Measurements from ENCODE around the gene SMC1B. TPM values are rescaled to one million over a fixed set of nuclear protein-coding genes. Genes with fewer than 3 reads are reported as not detected.
"Not testable (repeated sequence)": the region's sequence is repeated elsewhere in the genome, so short reads cannot be mapped to it uniquely, and the experiment has no call there.

Gene SMC1B
- total and polyA plus RNA-seq, 5 experiments from 2014 or later = 0.16 TPM; not detected in 4

- no peak for ATAC-seq
Observed at GRCh38 chr22:45399712-45400445, 13.5 kb downstream of the SMC1B start.

DNA sequence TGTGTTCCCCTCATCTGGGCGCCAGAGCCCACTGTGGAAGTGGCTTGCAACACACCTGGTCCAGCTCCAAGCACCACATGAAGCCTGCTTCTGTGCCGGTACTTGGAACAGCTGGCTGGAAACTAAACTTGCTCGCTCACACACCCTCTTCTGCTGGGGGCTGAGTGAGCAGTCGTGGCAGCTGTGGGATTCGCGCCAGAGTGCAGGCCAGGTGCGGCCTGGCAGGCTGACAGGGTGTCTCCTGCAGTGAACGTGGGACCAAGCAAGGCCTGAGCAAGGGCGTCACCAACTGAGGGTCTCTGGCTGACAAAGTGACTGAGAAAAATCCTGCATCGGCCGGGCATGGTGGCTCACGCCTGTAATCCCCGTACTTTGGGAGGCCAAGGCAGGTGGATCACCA, 15.2 kb downstream of the SMC1B start:
- H3K9me3 Mint-ChIP-seq = peaks cover 0 to 3% (median 0%) of the 10 kb centered on the region in 9 donors
- no peaks in the 10 kb centered on the region for H3K4me1 Mint-ChIP-seq
- no peak overlapping the region for H3K27ac Mint-ChIP-seq
- ATAC-seq (no peak), DNase-seq (no peak)
- POLR2A ChIA-PET = no interaction called here
- H3K4me3 Mint-ChIP-seq = no peak overlapping the region
- no peaks in the 10 kb centered on the region for H3K36me3 Mint-ChIP-seq
- H3K27me3 Mint-ChIP-seq = peaks cover 0 to 4% (median 0%) of the 10 kb centered on the region in 5 donors

More at GRCh38 chr22:45399712-45400445, 13.5 kb downstream of the SMC1B start:
- H3K4me1 Mint-ChIP-seq = no peaks in the 10 kb centered on the region
- POLR2A ChIA-PET = no interaction called here
- H3K27me3 Mint-ChIP-seq = peaks cover 0 to 5% (median 0%) of the 10 kb centered on the region in 5 donors
- H3K27ac Mint-ChIP-seq = peak overlapping the region in 1 of 10 donors; percentile 8
- no peaks in the 10 kb centered on the region for H3K36me3 Mint-ChIP-seq
- DNase-seq = no peak
- no peak overlapping the region for H3K4me3 Mint-ChIP-seq
- H3K9me3 Mint-ChIP-seq = peaks cover 0 to 3% (median 0%) of the 10 kb centered on the region in 9 donors

DNA sequence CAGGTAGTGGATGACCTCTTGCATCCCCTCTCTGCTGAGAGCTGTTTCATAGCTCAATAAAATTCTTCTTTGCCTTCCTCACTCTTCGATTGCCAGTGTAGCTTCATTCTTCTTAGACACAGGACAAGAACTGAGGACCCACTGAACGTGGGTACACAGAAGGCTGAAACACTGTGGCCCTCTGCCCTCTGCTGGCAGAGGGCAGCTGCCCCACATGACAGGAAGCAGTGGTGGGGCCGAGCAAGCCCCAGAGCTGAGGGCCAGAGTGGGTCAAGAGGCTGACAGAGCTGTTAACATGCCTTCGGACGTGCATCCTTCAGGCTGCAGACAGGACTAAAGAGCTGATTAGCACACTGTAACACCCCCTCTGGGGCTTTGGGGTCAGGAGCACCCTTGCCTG, 15.6 kb downstream of the SMC1B start:
- ATAC-seq = no peak
- H3K4me3 Mint-ChIP-seq = no peak overlapping the region
- H3K27ac Mint-ChIP-seq = no peak overlapping the region
- peaks cover 0 to 4% (median 0%) of the 10 kb centered on the region in 5 donors for H3K27me3 Mint-ChIP-seq
- no peaks in the 10 kb centered on the region for H3K36me3 Mint-ChIP-seq
- peaks cover 0 to 3% (median 0%) of the 10 kb centered on the region in 9 donors for H3K9me3 Mint-ChIP-seq
- no peaks in the 10 kb centered on the region for H3K4me1 Mint-ChIP-seq
- POLR2A ChIA-PET = no interaction called here
- peak in 1 of 10 donors; percentile 6 for DNase-seq

GRCh38 chr22:45389546-45389945, 23.9 kb downstream of the SMC1B start:
- no peaks in the 10 kb centered on the region for H3K4me1 Mint-ChIP-seq

DNA sequence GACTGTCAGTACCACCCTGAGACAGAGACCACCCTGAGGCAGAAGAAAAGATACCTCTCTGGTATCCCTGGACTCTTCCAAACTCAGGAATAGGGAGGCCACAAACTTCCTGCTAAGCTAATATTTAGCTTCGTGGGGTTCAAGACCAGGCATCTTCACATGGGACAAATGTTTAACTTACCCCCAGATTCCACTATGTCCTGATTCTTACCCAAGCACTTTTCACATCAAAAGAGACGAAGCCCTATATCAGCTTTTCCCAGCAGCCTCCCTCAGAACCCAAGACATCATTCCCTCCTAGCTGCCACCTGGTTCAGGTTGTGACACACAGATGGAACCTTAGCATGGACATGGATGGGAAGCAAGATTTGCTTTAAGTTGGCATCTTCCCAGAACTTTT, 32.1 kb downstream of the SMC1B start:
- POLR2A ChIA-PET = no interaction called here
- no peaks in the 10 kb centered on the region for H3K9me3 Mint-ChIP-seq
- peaks cover 0 to 2% (median 0%) of the 10 kb centered on the region in 4 donors for H3K4me1 Mint-ChIP-seq

More at GRCh38 chr22:45389546-45389945, 23.9 kb downstream of the SMC1B start:
- POLR2A ChIA-PET = interaction anchor here (1.0 kb wide), 1 partner anchor 79 kb away, joined by 7 read pairs; no protein-coding TSS in a partner anchor
- no peaks in the 10 kb centered on the region for H3K36me3 Mint-ChIP-seq
- H3K27me3 Mint-ChIP-seq = peaks cover 0 to 5% (median 3%) of the 10 kb centered on the region in 5 donors
- H3K27ac Mint-ChIP-seq = no peak overlapping the region
- ATAC-seq = no peak
- no peaks in the 10 kb centered on the region for H3K9me3 Mint-ChIP-seq
- no peak overlapping the region for H3K4me3 Mint-ChIP-seq
- no peak for DNase-seq

GRCh38 chr22:45376703-45377102, 36.7 kb downstream of the SMC1B start:
- no peak for DNase-seq
- no peak overlapping the region for H3K4me3 Mint-ChIP-seq

More for the DNA sequence above, 32.1 kb downstream of the SMC1B start:
- ATAC-seq (no peak), DNase-seq (no peak)
- Mint-ChIP-seq H3K36me3 (no peaks in the 10 kb centered on the region), H3K27ac (peak overlapping the region in 1 of 10 donors; percentile 29), H3K4me3 (no peak overlapping the region), H3K27me3 (peaks cover 0 to 2% (median 0%) of the 10 kb centered on the region in 5 donors)

GRCh38 chr22:45376009-45376408, 37.4 kb downstream of the SMC1B start:
- Mint-ChIP-seq H3K27me3 (peaks cover 0 to 2% (median 0%) of the 10 kb centered on the region in 5 donors), H3K4me1 (peaks cover 0 to 4% (median 0%) of the 10 kb centered on the region in 4 donors), H3K27ac (no peak overlapping the region), H3K9me3 (no peaks in the 10 kb centered on the region), H3K4me3 (no peak overlapping the region), H3K36me3 (no peaks in the 10 kb centered on the region)
- DNase-seq (no peak), ATAC-seq (no peak)
- POLR2A ChIA-PET = interaction anchor here (0.6 kb wide), 1 partner anchor 32 kb away, joined by 4 read pairs; no protein-coding TSS in a partner anchor

More at GRCh38 chr22:45376703-45377102, 36.7 kb downstream of the SMC1B start:
- no peaks in the 10 kb centered on the region for H3K9me3 Mint-ChIP-seq
- H3K4me1 Mint-ChIP-seq = peaks cover 0 to 4% (median 0%) of the 10 kb centered on the region in 4 donors
- no peak overlapping the region for H3K27ac Mint-ChIP-seq
- POLR2A ChIA-PET = no interaction called here
- no peak for ATAC-seq
- no peaks in the 10 kb centered on the region for H3K36me3 Mint-ChIP-seq
- peaks cover 0 to 2% (median 0%) of the 10 kb centered on the region in 5 donors for H3K27me3 Mint-ChIP-seq

DNA sequence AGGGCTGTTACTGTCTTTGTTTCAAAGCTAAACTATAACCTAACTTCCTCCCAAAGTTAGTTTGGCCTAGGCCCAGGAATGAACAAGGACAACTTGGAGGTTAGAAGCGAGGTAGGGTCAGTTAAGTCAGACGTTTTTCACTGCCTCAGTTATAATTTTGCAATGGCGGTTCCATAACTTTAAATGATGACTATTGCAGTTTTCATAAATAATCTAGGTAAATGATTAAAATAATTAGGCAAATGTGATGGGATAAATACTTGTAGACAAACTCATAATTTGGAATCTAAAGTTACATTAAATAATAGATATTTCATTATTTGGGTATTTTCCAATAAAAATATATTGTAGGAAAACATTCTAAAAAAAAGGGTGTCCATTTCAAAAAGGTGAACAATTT, 39.8 kb downstream of the SMC1B start:
- H3K4me1 Mint-ChIP-seq, H3K4me3 Mint-ChIP-seq, ATAC-seq, H3K36me3 Mint-ChIP-seq, H3K27ac Mint-ChIP-seq, POLR2A ChIA-PET, H3K9me3 Mint-ChIP-seq, DNase-seq, H3K27me3 Mint-ChIP-seq: not testable (repeated sequence)

DNA sequence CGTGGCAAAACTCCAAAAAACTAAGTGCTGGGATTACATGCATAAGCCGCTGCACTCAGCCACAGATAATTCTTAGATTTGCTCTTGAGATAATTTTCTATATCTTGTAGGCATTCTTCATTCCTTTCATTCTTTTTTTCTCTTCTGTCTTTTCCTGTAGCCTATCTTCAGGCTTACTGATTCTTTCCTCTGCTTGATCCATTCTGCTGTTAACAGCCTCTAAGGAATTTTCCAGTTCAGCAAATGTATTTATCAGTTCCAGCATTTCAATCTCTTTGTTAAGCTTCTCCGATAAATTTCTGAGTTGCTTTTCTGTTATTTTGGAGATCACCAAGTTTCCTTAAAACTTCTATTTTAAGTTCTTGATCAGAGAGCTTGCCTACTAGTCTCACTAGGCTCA, 46.7 kb downstream of the SMC1B start:
- POLR2A ChIA-PET = no interaction called here
- Mint-ChIP-seq H3K36me3 (peaks cover 0 to 6% (median 6%) of the 10 kb centered on the region in 3 donors), H3K27me3 (peaks cover 0 to 9% (median 2%) of the 10 kb centered on the region in 5 donors), H3K27ac (no peak overlapping the region), H3K4me1 (no peaks in the 10 kb centered on the region), H3K9me3 (peaks cover 0 to 12% (median 7%) of the 10 kb centered on the region in 9 donors), H3K4me3 (no peak overlapping the region)
- DNase-seq (no peak), ATAC-seq (no peak)

DNA sequence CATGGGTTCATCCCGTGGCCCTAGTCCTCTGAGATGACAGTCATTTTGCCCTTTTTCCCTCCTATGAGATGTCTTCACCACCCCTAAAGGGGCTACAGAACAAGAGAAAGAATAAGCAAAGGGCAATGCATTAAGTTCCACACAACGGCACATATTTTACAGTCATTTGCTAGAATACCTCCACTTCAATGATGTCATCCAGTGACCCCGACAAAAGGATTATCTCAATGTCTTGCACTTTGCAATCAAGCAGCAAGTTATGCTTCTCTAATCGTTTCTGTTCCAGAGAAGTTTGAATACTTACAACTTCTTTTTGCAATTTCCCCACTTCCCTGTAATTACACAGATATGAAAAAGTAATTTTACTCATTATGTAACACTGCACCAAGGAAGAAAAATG, 53.8 kb downstream of the SMC1B start:
- Mint-ChIP-seq H3K4me3 (no peak overlapping the region), H3K9me3 (no peaks in the 10 kb centered on the region), H3K27ac (peak overlapping the region in 1 of 10 donors; percentile 38), H3K27me3 (peaks cover 0 to 3% (median under 1%) of the 10 kb centered on the region in 5 donors), H3K36me3 (no peaks in the 10 kb centered on the region), H3K4me1 (peaks cover 0 to 2% (median under 1%) of the 10 kb centered on the region in 4 donors)
- POLR2A ChIA-PET = no interaction called here
- DNase-seq = no peak
- no peak for ATAC-seq

DNA sequence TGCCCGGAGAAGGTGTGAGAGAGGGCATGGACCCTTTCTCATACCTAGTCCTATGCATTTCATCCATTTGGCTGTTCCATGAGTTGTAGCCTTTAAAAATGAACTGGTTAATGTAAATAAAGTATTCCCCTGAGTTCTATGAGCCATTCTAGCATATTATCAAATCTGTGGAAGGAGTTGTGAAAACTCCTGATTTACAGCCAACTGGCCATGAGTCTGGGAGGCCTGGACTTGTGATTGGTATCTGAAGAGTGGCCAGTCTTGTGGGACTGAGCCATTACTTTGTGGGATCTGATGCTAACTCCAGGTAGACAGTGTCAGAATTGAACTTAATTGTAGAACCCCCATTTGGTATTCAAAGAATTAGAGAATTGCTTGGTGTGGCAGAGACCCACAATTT, 55.3 kb downstream of the SMC1B start:
- ATAC-seq (no peak), DNase-seq (no peak)
- peak overlapping the region in 1 of 10 donors; percentile 27 for H3K27ac Mint-ChIP-seq
- POLR2A ChIA-PET = no interaction called here
- no peak overlapping the region for H3K4me3 Mint-ChIP-seq
- H3K27me3 Mint-ChIP-seq = no peaks in the 10 kb centered on the region
- H3K9me3 Mint-ChIP-seq = no peaks in the 10 kb centered on the region
- peaks cover 0 to 8% (median 3%) of the 10 kb centered on the region in 4 donors for H3K4me1 Mint-ChIP-seq
- no peaks in the 10 kb centered on the region for H3K36me3 Mint-ChIP-seq

- H3K9me3 Mint-ChIP-seq = no peaks in the 10 kb centered on the region
- H3K27ac Mint-ChIP-seq = peak overlapping the region in 1 of 10 donors; percentile 27
- H3K4me3 Mint-ChIP-seq = no peak overlapping the region
- H3K27me3 Mint-ChIP-seq = no peaks in the 10 kb centered on the region
- no peaks in the 10 kb centered on the region for H3K36me3 Mint-ChIP-seq
- POLR2A ChIA-PET = no interaction called here
- no peak for DNase-seq
- ATAC-seq = no peak
- H3K4me1 Mint-ChIP-seq = peaks cover 0 to 8% (median 3%) of the 10 kb centered on the region in 4 donors
Observed at GRCh38 chr22:45357490-45357889, 55.9 kb downstream of the SMC1B start.

DNA sequence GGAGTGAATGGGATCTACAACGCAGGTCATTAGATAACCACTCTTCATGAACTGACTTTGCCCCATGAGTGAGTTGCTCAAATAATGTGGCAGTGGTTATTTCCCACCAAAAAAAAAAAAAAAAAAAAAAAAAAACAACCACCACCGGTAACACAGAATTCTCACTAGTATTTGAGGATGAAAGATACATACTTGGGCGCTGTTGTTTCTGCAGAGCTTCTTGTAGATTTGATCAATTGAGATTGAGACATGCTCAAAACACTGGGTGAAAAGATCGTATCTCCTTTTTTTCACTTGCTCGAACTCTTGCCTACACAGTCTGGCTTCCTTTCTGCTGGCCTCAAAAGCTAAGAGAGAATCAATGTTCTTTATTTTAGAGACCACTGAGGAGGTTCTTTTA, 59.6 kb downstream of the SMC1B start:
- H3K4me3 Mint-ChIP-seq = no peak overlapping the region
- H3K4me1 Mint-ChIP-seq = peaks cover 0 to 12% (median 6%) of the 10 kb centered on the region in 4 donors
- DNase-seq = peak in 1 of 10 donors; percentile 5
- no peaks in the 10 kb centered on the region for H3K9me3 Mint-ChIP-seq
- peak overlapping the region in 6 of 10 donors; percentile 14 to 77 (median 56) for H3K27ac Mint-ChIP-seq
- no peaks in the 10 kb centered on the region for H3K27me3 Mint-ChIP-seq
- ATAC-seq = peak in 1 of 2 donors; percentile 45
- H3K36me3 Mint-ChIP-seq = no peaks in the 10 kb centered on the region
- POLR2A ChIA-PET = no interaction called here

Data from naive thymus-derived CD8-positive, alpha-beta T cell (primary cell).